ENCODE data around the gene HBB. TPM values are rescaled to one million over a fixed set of nuclear protein-coding genes. Genes with fewer than 3 reads are reported as not detected.

The HBB gene
- total RNA-seq, 1 experiment from 2014 or later = not detected

GRCh38 chr11:5229796-5230195, 2.9 kb upstream of the HBB start:
- H3K4me3 Mint-ChIP-seq (ENCODE audit: unreplicated experiment) = no peak overlapping the region
- no peak for DNase-seq
- BruUV-seq (replicated peaks) = no TSS peak
- ChIA-PET CTCF (no interaction called here), POLR2A (no interaction called here)
- H3K4me1 ChIP-seq = no peaks in the 10 kb centered on the region
- TF ChIP-seq CTCF (IDR thresholded peaks at IDR 0.05; ENCODE audit: insufficient read depth in 1 of 2, low read depth in 1 of 2, low read length in 1 of 2, severe bottlenecking in 1 of 2, unreplicated experiment in 1 of 2) = no peak
- no peaks in the 10 kb centered on the region for H3K36me3 ChIP-seq (ENCODE audit: control insufficient read depth, insufficient read depth, low read length)
- H3K36me3 Mint-ChIP-seq (ENCODE audit: insufficient read depth, unreplicated experiment) = no peaks in the 10 kb centered on the region
- no peaks in the 10 kb centered on the region for H3K9me3 ChIP-seq
- H3K4me3 ChIP-seq (ENCODE audit: low read depth, low read length) = no peak overlapping the region
- H3K27ac Mint-ChIP-seq (ENCODE audit: unreplicated experiment) = no peak overlapping the region
- H3K27me3 ChIP-seq (replicated peaks; ENCODE audit: control insufficient read depth, insufficient read depth, low read length) = no peaks in the 10 kb centered on the region
- intact Hi-C loops (cut with micrococcal nuclease; ENCODE audit: unreplicated experiment) = no loop called here
- no peaks in the 10 kb centered on the region for H3K9me3 Mint-ChIP-seq (ENCODE audit: unreplicated experiment)
- H3K27me3 Mint-ChIP-seq (ENCODE audit: insufficient read depth, unreplicated experiment) = peaks cover 4% of the 10 kb centered on the region
- H3K4me1 Mint-ChIP-seq (ENCODE audit: low read depth, unreplicated experiment) = no peaks in the 10 kb centered on the region

- H3K27me3 ChIP-seq (replicated peaks; ENCODE audit: control insufficient read depth, insufficient read depth, low read length) = no peaks in the 10 kb centered on the region
Observed at GRCh38 chr11:5229356-5229755, 2.5 kb upstream of the HBB start.

GRCh38 chr11:5228124-5228523, 1.3 kb upstream of the HBB start:
- ChIA-PET CTCF (no interaction called here), POLR2A (no interaction called here)
- Histone ChIP-seq H3K4me1 (no peaks in the 10 kb centered on the region), H3K9me3 (no peaks in the 10 kb centered on the region), H3K4me3 (ENCODE audit: low read depth, low read length) (no peak overlapping the region), H3K27me3 (replicated peaks; ENCODE audit: control insufficient read depth, insufficient read depth, low read length) (no peaks in the 10 kb centered on the region), H3K36me3 (ENCODE audit: control insufficient read depth, insufficient read depth, low read length) (no peaks in the 10 kb centered on the region)
- Mint-ChIP-seq H3K4me1 (ENCODE audit: low read depth, unreplicated experiment) (no peaks in the 10 kb centered on the region), H3K36me3 (ENCODE audit: insufficient read depth, unreplicated experiment) (no peaks in the 10 kb centered on the region), H3K9me3 (ENCODE audit: unreplicated experiment) (no peaks in the 10 kb centered on the region), H3K27ac (ENCODE audit: unreplicated experiment) (no peak overlapping the region), H3K27me3 (ENCODE audit: insufficient read depth, unreplicated experiment) (peaks cover 4% of the 10 kb centered on the region), H3K4me3 (ENCODE audit: unreplicated experiment) (no peak overlapping the region)
- TF ChIP-seq CTCF (IDR thresholded peaks at IDR 0.05; ENCODE audit: insufficient read depth in 1 of 2, low read depth in 1 of 2, low read length in 1 of 2, severe bottlenecking in 1 of 2, unreplicated experiment in 1 of 2) = no peak
- DNase-seq = no peak
- intact Hi-C loops (cut with micrococcal nuclease; ENCODE audit: unreplicated experiment) = no loop called here
- no TSS peak for BruUV-seq (replicated peaks)

More at GRCh38 chr11:5229356-5229755, 2.5 kb upstream of the HBB start:
- intact Hi-C loops (cut with micrococcal nuclease; ENCODE audit: unreplicated experiment) = no loop called here
- Histone ChIP-seq H3K4me1 (no peaks in the 10 kb centered on the region), H3K4me3 (ENCODE audit: low read depth, low read length) (no peak overlapping the region), H3K36me3 (ENCODE audit: control insufficient read depth, insufficient read depth, low read length) (no peaks in the 10 kb centered on the region), H3K9me3 (no peaks in the 10 kb centered on the region)
- ChIA-PET POLR2A (no interaction called here), CTCF (no interaction called here)
- no peaks in the 10 kb centered on the region for H3K4me1 Mint-ChIP-seq (ENCODE audit: low read depth, unreplicated experiment)
- no peak for TF ChIP-seq CTCF (IDR thresholded peaks at IDR 0.05; ENCODE audit: insufficient read depth in 1 of 2, low read depth in 1 of 2, low read length in 1 of 2, severe bottlenecking in 1 of 2, unreplicated experiment in 1 of 2)
- no peak overlapping the region for H3K27ac Mint-ChIP-seq (ENCODE audit: unreplicated experiment)
- BruUV-seq (replicated peaks) = no TSS peak
- H3K27me3 Mint-ChIP-seq (ENCODE audit: insufficient read depth, unreplicated experiment) = peaks cover 4% of the 10 kb centered on the region
- H3K36me3 Mint-ChIP-seq (ENCODE audit: insufficient read depth, unreplicated experiment) = no peaks in the 10 kb centered on the region
- H3K4me3 Mint-ChIP-seq (ENCODE audit: unreplicated experiment) = no peak overlapping the region
- H3K9me3 Mint-ChIP-seq (ENCODE audit: unreplicated experiment) = no peaks in the 10 kb centered on the region
- DNase-seq = no peak

Data from Caco-2 (cell line).